ENCODE results near the gene TGOLN2.
"Not testable (repeated sequence)": the region's sequence is repeated elsewhere in the genome, so short reads cannot be mapped to it uniquely, and the experiment has no call there.

The TGOLN2 gene

GRCh38 chr2:85325466-85325811 is 2.4 kb downstream of the TGOLN2 start:
- H3K27ac Mint-ChIP-seq: peak overlapping the region; percentile 96
- no peak for ATAC-seq
- peaks cover 64% of the 10 kb centered on the region for H3K4me1 Mint-ChIP-seq
- peaks cover 85% of the 10 kb centered on the region for H3K36me3 Mint-ChIP-seq
- no peak for DNase-seq (ENCODE audit: low spot score in 2 of 2)
- no peaks in the 10 kb centered on the region for H3K9me3 Mint-ChIP-seq
- peak overlapping the region; percentile 99 for H3K4me3 Mint-ChIP-seq

DNA sequence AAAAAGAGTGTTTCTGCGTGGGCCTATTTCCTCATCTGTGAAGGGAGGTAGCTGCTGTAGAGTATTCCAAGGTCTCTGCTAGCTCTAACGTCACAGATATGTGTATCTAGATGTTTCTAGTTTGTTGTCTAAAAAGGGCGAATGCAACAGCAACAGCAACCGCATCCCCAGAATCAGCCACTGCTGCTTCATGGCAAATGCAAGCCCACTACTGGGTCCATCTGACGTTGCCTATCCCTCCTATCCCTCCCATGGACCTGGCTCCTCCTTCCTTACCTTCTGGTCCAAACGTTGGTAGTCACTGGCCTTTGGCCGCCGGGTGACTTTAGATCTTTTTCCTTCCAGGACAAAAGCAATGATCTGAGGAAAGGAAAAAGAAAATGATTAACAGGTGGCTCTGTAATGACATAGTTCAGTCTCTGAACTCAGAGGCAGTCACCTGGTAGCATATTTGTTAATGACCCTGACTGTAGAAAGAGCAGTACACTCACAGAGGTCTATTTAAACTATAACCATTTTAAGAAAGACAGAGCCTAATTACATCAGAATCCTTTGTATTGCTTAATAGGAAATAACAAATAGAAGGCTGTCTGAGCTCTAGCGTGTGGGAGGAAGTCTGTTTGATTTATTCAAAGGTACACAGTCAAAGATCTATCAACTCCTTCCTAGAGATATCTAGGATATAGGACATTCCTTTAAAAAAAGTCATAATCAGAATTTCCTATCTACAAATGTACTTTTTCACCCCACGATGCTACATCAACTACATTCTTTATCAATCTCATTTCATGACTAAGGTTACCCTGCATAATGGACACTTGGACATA is 2.9 kb downstream of the TGOLN2 start:
- peak overlapping the region; percentile 99 for H3K4me3 Mint-ChIP-seq
- DNase-seq (ENCODE audit: low spot score in 2 of 2): no peak
- no peak for ATAC-seq
- peaks cover 91% of the 10 kb centered on the region for H3K36me3 Mint-ChIP-seq
- H3K9me3 Mint-ChIP-seq: no peaks in the 10 kb centered on the region
- peak overlapping the region; percentile 96 for H3K27ac Mint-ChIP-seq
- H3K4me1 Mint-ChIP-seq: peaks cover 69% of the 10 kb centered on the region

DNA sequence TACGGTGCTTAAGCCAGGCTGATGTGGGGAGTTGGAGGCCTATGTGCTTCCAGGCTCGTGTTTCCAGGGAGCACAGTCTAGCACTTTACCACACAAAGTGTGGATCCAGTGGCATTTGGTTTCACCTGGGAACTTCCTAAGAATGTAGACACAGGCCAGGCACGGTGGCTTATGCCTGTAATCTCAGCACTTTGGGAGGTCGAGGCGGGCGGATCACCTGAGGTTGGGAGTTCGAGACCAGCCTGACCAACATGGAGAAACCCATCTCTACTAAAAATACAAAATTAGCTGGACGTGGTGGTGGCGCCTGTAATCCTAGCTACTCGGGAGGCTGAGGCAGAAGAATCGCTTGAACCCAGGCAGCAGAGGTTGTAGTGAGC is 3.8 kb downstream of the TGOLN2 start:
- not testable (repeated sequence) for H3K9me3 Mint-ChIP-seq; ATAC-seq; DNase-seq (ENCODE audit: low spot score in 2 of 2)
- peak overlapping the region; percentile 96 for H3K27ac Mint-ChIP-seq
- peaks cover 99% of the 10 kb centered on the region for H3K36me3 Mint-ChIP-seq
- peak overlapping the region; percentile 99 for H3K4me3 Mint-ChIP-seq
- H3K4me1 Mint-ChIP-seq: peaks cover 70% of the 10 kb centered on the region

GRCh38 chr2:85323351-85323987 is 4.3 kb downstream of the TGOLN2 start:
- Mint-ChIP-seq H3K27ac (peak overlapping the region; percentile 96), H3K4me3 (peak overlapping the region; percentile 99), H3K9me3 (no peaks in the 10 kb centered on the region), H3K4me1 (peaks cover 70% of the 10 kb centered on the region), H3K36me3 (peaks cover 100% of the 10 kb centered on the region)
- ATAC-seq (no peak), DNase-seq (ENCODE audit: low spot score in 2 of 2) (no peak)

DNA sequence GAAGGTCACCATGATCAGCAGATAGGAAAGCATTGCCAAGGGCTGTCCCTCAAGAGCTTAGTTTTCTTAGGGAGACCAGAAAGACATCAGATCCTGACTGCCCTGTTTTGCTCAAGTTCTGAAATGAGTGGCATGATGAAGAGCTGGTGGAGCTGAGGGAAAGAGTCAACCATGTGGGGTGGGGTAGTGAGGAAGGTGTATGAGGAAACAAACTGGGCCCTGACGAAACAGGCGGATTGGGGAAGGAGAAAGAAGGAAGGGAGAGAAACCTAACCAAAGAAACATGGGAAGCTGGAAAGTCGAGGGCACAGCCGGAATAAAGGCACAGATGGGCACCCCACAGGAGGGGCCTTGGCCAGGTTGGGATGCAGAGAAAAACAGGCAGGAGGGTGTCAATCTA is 8.0 kb downstream of the TGOLN2 start:
- DNase-seq (ENCODE audit: low spot score in 2 of 2) (no peak), ATAC-seq (no peak)
- Mint-ChIP-seq H3K36me3 (peaks cover 100% of the 10 kb centered on the region), H3K4me3 (peak overlapping the region; percentile 9), H3K27ac (peak overlapping the region; percentile 3), H3K9me3 (no peaks in the 10 kb centered on the region), H3K4me1 (peaks cover 68% of the 10 kb centered on the region)

GRCh38 chr2:85318222-85319074 is 9.3 kb downstream of the TGOLN2 start:
- Mint-ChIP-seq H3K4me3 (peak overlapping the region; percentile 9), H3K27ac (peak overlapping the region; percentile 3), H3K4me1 (peaks cover 67% of the 10 kb centered on the region), H3K9me3 (no peaks in the 10 kb centered on the region), H3K36me3 (peaks cover 100% of the 10 kb centered on the region)
- ATAC-seq: peak; percentile 95
- peak in 1 of 2 donors; percentile 61 for DNase-seq (ENCODE audit: low spot score in 2 of 2)

DNA sequence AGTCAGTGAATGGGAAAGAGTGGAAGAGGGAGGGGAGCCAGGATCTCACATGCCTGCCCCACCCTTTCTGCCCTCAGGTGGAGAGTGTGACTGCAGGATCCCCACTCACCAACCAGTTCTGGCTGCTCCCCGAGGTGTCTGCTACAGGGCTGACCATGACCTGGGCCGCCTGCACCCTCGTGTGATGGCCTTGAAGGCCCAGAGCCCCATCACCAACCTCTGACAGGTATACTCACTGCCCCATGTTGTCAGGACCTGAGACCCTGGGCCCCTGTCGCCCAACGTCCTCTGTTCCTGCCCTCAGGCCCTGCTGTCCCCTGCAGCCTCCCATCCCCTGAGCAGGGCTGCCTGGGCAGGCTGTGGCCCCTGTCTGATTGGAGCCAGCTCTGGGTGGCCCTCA is 11.9 kb downstream of the TGOLN2 start:
- ATAC-seq; H3K4me3 Mint-ChIP-seq; H3K9me3 Mint-ChIP-seq; DNase-seq (ENCODE audit: low spot score in 2 of 2); H3K27ac Mint-ChIP-seq: not testable (repeated sequence)
- Mint-ChIP-seq H3K36me3 (peaks cover 84% of the 10 kb centered on the region), H3K4me1 (peaks cover 48% of the 10 kb centered on the region)

DNA sequence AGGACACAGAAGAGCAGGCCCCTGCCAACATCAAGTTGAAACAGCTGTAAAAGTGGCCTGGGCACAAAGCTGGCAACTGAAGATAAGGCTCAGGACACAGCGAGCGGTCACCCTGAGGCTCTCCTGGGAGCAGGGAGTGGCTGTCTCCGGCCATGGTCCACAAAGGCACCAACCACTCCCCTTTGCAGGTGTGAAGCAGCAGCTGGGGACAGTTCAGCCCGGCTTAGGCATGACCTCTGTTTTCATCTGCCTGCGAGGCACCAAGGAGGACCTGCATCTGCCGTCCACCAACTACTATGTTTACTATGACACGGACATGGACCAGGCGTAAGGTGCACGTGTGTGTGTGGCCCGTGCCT is 12.9 kb downstream of the TGOLN2 start:
- peaks cover 79% of the 10 kb centered on the region for H3K36me3 Mint-ChIP-seq
- ATAC-seq (no peak), DNase-seq (ENCODE audit: low spot score in 2 of 2) (no peak)
- no peak overlapping the region for H3K4me3 Mint-ChIP-seq
- H3K27ac Mint-ChIP-seq: peak overlapping the region; percentile 79
- H3K9me3 Mint-ChIP-seq: no peaks in the 10 kb centered on the region
- H3K4me1 Mint-ChIP-seq: peaks cover 43% of the 10 kb centered on the region

GRCh38 chr2:85312404-85312803 is 15.4 kb downstream of the TGOLN2 start:
- H3K4me1 Mint-ChIP-seq: peaks cover 44% of the 10 kb centered on the region
- ATAC-seq (no peak), DNase-seq (ENCODE audit: low spot score in 2 of 2) (no peak)
- peak overlapping the region; percentile 29 for H3K27ac Mint-ChIP-seq
- no peak overlapping the region for H3K4me3 Mint-ChIP-seq
- no peaks in the 10 kb centered on the region for H3K9me3 Mint-ChIP-seq
- peaks cover 63% of the 10 kb centered on the region for H3K36me3 Mint-ChIP-seq

- H3K36me3 Mint-ChIP-seq: peaks cover 44% of the 10 kb centered on the region
- H3K9me3 Mint-ChIP-seq: no peaks in the 10 kb centered on the region
- ATAC-seq (no peak), DNase-seq (ENCODE audit: low spot score in 2 of 2) (no peak)
- peak overlapping the region; percentile 71 for H3K4me3 Mint-ChIP-seq
- H3K4me1 Mint-ChIP-seq: peaks cover 52% of the 10 kb centered on the region
- H3K27ac Mint-ChIP-seq: peak overlapping the region; percentile 88
Measured at GRCh38 chr2:85310330-85310729, 17.5 kb downstream of the TGOLN2 start.

DNA sequence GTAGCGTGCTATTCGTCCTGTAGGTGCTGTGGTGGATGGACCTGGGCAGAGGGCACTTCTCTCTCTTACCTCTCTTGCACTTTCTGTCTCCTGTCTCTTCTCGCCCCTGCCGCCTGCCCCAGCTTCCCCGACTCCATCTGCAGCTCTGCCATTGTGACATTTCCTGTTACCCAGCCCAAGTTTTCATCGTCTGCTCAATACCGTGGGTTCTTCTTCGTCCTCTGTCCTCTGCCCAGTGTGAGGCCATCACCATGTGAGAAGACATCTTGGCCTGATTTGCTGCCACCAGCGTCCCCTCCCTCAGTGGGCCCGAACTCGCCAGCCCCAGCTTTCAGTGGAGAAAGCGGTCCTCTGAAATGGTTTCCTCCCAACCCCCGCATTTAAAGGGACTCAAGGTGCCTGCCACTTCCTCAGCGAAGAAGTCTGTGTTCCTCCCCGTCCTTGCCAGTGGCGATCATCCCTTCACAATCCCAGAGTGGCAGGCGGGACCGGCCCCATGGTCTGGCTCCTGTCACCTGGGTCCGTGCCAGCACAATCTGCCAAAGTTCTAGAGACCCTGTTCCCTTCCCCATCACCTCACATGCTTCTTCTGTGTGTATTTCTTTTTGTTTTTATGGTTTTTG is 18.0 kb downstream of the TGOLN2 start:
- peaks cover 41% of the 10 kb centered on the region for H3K36me3 Mint-ChIP-seq
- peaks cover 55% of the 10 kb centered on the region for H3K4me1 Mint-ChIP-seq
- ATAC-seq (peak; percentile 38), DNase-seq (ENCODE audit: low spot score in 2 of 2) (no peak)
- peak overlapping the region; percentile 71 for H3K4me3 Mint-ChIP-seq
- H3K27ac Mint-ChIP-seq: peak overlapping the region; percentile 88
- no peaks in the 10 kb centered on the region for H3K9me3 Mint-ChIP-seq

DNA sequence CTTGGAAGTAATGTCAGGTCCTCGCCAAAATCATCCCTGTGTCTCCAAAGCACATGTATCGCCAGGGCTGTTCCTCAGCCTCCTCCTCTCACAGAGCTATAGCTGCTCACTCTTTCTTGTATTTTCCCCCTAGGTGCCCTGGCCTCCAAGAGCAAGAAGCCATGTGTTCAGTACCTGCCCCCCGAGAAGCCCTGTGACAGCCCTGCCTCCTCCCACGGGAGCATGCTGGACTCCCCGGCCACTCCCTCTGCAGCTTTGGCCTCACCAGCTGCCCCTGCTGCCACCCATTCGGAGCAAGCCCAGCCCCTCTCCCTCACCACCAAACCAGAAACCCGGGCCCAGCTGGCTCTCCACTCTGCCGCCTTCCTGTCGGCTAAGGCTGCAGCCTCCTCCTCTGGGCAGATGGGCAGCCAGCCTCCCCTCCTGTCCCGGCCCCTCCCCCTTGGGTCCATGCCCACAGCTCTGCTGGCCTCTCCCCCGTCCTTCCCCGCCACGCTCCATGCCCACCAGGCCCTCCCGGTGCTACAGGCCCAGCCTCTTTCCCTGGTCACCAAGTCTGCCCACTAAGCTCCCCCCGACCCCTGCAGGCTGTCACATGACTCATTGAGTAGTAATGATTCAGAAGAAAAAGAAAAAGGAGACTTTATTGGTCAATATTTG is 18.8 kb downstream of the TGOLN2 start:
- no peak for DNase-seq (ENCODE audit: low spot score in 2 of 2)
- Mint-ChIP-seq H3K36me3 (peaks cover 39% of the 10 kb centered on the region), H3K4me1 (peaks cover 48% of the 10 kb centered on the region), H3K4me3 (peak overlapping the region; percentile 71), H3K9me3 (no peaks in the 10 kb centered on the region), H3K27ac (peak overlapping the region; percentile 88)
- peak; percentile 54 for ATAC-seq

DNA sequence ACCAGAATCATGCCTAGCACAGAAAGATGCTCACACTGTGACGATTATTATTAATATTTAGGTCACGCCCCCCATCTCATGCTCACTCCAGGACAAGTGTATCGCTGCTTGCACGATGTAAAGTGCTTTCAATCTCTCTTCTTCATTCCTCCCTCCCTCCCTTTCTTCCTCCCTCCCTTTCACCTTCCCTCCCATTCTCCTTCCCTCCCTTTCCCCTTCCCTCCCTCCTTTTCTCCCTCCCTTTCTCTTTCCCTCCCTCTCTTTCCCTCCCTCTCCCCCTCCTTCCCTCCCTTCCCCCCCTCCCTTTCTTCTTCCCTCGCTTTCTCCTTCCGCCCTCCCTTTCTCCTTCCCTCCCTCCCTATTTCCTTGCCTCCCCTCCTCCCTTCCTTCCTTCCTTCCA is 19.6 kb downstream of the TGOLN2 start:
- peaks cover 42% of the 10 kb centered on the region for H3K4me1 Mint-ChIP-seq
- ATAC-seq (no peak), DNase-seq (ENCODE audit: low spot score in 2 of 2) (no peak)
- H3K9me3 Mint-ChIP-seq: no peaks in the 10 kb centered on the region
- no peak overlapping the region for H3K4me3 Mint-ChIP-seq
- peak overlapping the region; percentile 88 for H3K27ac Mint-ChIP-seq
- H3K36me3 Mint-ChIP-seq: peaks cover 31% of the 10 kb centered on the region

GRCh38 chr2:85307527-85307897 is 20.3 kb downstream of the TGOLN2 start:
- DNase-seq (ENCODE audit: low spot score in 2 of 2) (no peak), ATAC-seq (no peak)
- Mint-ChIP-seq H3K27ac (peak overlapping the region; percentile 89), H3K4me3 (peak overlapping the region; percentile 68), H3K36me3 (peaks cover 24% of the 10 kb centered on the region), H3K4me1 (peaks cover 42% of the 10 kb centered on the region), H3K9me3 (no peaks in the 10 kb centered on the region)
